Inferior parietal cortex (tissue), 1 donor: ENCODE measurements around the gene UNC13A.

Experiments used
- DNase-seq: peaks from one replicate; pipeline ENCODE4 v3.0.0-alpha.2; 2016; ENCODE audit errors: extremely low spot score

Gene UNC13A

DNA sequence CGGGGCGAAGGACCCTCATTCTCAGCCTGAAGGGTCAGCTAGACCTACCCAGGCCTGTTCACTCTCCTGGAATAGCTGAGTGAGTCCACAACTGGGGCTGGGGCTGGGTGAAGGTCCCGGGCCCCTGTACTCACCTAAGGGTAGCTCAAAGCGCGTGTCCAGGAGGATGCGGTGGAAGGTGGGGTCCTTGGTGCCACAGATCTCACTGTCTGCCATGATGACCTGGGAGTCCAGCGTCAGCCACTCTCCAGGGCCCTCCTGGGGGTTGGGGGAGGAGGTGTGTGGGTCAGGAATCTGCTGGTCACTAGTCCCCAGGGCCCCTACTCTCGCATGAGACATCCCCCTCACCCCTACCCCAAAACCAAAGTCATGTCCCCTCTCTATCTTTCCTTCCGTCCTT lies 18.7 kb downstream of the UNC13A start:
- no peak for DNase-seq

DNA sequence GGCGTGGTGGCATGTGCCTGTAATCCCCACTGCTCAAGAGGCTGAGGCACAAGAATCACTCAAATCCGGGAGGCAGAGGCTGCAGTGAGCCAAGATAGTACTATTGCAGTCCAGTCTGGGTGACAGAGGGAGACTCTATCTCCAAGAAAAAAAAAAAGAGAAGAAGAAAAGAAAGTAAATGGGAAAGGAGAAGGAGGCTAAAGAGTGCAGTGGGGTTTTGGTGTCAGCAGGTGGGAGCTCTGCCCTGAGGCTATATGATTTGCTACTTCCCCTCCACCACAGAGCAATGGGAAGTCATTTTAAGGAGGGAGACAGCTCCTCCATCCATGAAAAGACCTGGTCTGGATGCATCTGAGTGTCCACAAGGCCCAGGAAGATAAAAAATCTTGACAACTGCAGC lies 23.1 kb downstream of the UNC13A start:
- DNase-seq: no peak

- DNase-seq: no peak
These were observed 28.2 kb downstream of the UNC13A start for GRCh38 chr19:17659996-17660395.

GRCh38 chr19:17658666-17659065 lies 29.5 kb downstream of the UNC13A start:
- peak; percentile 20 for DNase-seq

- DNase-seq: no peak
These were observed 29.9 kb downstream of the UNC13A start for GRCh38 chr19:17658240-17658639.

- no peak for DNase-seq
These were observed 31.2 kb downstream of the UNC13A start for GRCh38 chr19:17656970-17657369.

GRCh38 chr19:17655751-17656472 lies 32.2 kb downstream of the UNC13A start:
- no peak for DNase-seq

- DNase-seq: no peak
These were observed 33.2 kb downstream of the UNC13A start for GRCh38 chr19:17654993-17655392.

DNA sequence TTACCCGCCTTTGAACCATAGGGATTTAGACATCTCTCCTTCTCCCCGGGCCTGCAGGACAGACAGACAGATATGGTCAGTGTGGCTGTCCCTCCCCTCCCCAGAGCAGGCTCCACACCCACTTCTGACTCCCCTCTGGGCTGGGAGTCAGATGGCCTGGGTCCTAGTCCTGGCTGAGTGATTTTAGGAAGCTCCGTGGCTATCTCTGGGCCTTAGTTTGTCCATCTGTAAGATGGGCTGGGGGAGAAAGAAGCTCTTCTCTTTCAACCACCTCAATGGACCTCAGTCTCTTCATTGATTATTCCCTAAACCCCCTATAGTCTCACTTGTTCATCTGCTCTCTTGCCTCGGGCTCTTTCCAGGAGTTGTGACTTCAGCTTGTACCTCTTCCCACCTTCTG lies 35.5 kb downstream of the UNC13A start:
- no peak for DNase-seq

- DNase-seq: no peak
These were observed 39.4 kb downstream of the UNC13A start for GRCh38 chr19:17648786-17649185.

DNA sequence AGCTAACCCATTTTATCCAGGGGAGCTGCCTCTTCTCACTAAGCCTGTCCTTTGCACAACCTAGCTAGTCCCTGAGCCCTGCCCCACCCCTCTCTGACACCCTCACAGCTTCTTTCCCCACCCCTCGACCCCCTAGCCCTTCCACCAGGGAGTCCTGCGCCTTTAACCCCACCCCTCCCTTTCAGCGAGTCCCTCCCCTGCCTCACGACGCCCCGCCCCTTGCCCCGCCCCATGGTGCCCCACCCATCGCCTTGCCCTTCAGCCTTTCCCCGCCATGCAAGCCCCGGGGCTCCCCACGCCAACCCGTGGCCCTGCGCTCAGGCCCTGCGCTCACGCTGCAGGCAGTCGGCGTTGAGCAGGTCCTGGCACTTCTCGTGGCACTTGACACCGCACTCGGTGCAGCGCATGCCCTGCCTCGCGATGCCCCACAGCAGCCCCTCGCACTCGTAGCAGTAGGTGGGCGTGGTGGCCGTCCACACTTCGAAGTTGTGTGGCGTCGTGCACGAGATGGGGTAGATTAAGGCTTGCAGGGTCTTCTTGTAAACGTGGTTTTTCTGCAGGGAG lies 40.0 kb downstream of the UNC13A start:
- no peak for DNase-seq

DNA sequence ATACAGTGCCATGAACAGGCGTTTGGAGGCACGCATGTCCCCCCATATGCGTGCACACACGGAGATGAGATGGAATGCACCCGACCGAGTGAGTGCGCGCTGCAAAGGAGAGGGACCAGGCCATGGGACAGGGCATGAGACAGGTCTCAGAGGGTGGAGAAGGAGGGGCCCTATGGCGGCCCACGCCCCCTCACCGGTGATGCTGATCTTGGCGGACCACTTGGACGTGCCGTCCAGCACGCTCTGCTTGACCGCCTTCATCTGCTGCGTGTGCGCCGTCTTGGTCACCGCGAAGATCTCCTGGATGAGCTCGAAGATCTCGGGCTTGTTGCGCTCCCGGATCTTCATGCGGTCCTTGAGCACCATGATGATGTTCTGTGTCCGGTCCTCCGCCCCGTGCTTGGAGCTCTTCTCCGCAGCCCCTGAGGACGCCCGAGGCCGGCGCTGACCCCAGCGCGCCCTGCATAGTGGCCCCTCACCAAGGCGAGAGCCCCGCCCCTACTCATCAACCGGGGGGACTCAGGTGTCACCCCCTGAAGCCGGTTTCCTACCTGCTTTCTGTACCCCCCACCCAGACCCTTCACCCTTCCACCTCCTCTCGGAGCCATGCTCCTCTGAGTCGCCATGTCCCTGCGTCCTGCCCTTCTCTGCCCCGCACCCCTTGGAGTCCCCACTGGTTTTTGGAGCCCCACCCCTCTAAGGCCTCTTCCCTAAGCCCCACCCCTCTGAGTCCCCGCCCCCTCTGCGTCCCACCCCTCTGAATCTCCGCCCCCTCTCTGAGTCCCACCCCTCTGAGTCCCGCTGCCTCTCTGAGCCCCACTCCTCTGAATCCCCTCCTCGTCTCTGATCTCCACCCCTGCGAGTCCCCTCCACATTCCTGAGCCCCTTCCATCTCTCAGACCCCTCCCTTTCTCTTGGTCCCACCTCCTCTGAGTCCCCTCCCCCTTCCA lies 40.8 kb downstream of the UNC13A start:
- DNase-seq: no peak

GRCh38 chr19:17646441-17646840 lies 41.7 kb downstream of the UNC13A start:
- DNase-seq: no peak

GRCh38 chr19:17645339-17645963 lies 42.7 kb downstream of the UNC13A start:
- no peak for DNase-seq

DNA sequence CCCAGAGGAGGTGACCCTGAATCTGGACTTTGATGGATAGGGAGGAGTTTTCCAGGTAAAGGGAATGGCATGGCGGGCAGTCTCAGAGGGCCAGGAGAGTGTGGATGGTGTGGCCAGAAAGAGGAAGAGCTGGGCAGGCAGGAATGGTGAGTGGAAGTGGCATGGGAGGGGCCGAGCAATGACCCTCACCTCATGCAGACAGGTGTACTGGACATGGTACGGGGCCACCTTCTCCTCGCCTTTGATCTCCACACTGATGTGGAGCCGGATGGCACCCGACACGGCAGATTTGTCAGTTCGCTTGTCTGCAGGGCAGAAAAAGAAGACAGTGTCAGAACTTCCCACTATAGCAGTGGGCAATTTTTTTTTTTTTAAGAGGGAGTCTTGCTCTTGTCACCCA lies 45.5 kb downstream of the UNC13A start:
- DNase-seq: no peak

- DNase-seq: no peak
These were observed 46.3 kb downstream of the UNC13A start for GRCh38 chr19:17641846-17642245.

DNA sequence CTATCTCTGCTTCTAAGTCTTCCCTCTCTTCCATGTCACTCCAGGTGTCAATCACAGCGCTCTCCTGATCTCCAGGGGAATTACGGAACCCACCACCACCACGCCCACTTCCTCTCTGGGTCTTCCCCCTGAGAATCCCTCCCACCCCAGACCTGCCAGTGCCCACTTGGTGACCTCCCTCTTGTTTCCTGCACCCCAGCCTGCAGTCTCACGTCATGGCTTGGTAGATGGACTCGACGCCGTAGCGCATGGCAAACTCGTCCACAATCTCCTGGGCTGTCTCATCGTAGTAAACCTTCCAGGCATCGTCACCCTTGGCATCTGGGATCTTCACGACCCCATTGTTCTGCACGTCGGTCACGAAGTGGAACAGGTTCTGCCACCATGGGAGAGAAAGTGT lies 47.0 kb downstream of the UNC13A start:
- DNase-seq: no peak

GRCh38 chr19:17633700-17634099 lies 54.5 kb downstream of the UNC13A start:
- no peak for DNase-seq

DNA sequence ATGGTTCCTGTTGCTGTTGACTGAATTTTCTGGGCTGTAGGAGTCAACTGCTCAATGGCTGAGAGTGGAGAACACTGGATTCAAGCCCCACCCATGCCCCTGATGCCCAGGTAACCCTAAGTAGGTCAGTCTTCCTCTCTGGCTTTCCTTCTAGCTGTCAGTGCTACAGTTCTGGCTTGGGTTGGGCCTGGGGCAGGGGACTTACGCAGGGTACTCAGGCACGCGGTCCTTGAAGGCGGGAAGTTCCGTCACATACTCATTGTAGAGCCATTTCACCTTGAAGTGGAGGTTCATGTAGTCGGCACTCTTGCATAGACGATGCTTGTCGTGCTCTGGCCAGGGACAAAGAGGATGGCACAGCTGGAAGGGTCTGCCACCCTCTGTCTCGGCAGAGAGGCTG lies 55.6 kb downstream of the UNC13A start:
- no peak for DNase-seq

DNA sequence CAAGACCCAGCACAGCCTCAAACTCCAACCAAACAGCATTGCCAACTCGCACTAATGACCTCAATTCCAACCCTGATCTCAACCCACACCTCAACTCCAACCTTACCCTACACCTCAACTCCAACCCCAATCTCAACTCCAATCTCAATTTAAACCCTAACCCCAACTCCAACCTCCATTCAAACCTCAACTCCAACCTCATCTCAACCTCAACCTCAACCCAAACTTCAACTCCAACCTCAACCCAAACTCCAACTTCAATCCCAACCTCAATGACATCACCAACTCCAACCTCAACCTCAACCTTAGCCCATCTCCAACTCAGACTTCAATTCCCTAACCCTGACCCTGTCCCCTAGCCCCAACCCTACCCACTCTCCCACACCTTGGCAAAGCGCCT lies 58.4 kb downstream of the UNC13A start:
- DNase-seq: no peak

DNA sequence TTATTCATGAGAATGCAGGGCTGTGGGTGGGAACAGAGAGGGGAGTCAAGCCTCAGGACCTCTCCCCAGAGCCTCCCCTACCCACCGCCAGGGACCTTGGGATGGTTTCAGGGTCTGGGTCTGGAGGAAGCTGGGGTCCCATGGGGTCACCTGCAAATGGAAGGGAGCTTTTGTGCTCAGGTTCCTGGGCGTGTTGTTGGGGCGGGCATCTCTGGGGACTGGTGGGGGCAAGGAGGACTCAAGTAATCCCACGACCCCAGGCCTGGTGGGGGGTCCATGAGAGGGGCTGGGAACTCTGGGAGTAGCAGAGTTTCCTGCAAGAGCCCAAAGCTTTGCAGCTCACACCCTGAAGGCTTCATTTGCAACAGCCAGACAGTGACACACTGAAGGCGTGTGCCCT lies 60.2 kb downstream of the UNC13A start:
- no peak for DNase-seq

DNA sequence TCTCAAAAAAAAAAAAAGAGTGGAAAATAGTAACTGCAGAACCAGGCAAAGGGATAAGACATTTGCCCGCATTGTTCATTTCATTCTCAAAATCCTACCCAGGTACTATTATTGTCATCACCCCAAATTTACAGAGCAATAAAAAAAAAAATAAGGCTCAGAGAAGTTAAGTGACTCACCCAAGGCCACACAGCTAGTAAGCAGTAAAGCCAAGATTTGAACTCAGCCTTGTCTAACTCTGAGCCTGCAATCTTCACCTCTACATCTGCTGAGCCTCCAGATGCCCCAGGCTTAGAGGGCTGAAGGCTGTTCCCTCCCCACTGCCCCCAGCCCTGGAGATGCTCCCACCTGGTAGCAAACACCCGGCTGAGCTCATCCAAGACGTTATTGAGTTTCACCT lies 61.0 kb downstream of the UNC13A start:
- DNase-seq: no peak
